Mammary epithelial cell (primary cell): Measurements from ENCODE around the gene TRIM5.

Source experiments
- CTCF ChIP-seq, 2 donors: IDR thresholded peaks in 1 of 2; conservative IDR thresholded peaks in 1 of 2; 2 replicates each; pipeline ENCODE4 v1.5.1; 2011 to 2012; ENCODE audit warnings: inconsistent platforms in 2 of 2, low read length in 2 of 2, mild to moderate bottlenecking in 2 of 2, control low read depth in 1 of 2, low read depth in 1 of 2; ENCODE audit not compliant: insufficient read depth in 1 of 2; ENCODE audit errors: extremely low read depth in 1 of 2
- EZH2 ChIP-seq: IDR thresholded peaks from 2 replicates; pipeline ENCODE4 v1.6.1; 2012; ENCODE audit warnings: low read length, inconsistent platforms, borderline replicate concordance

- no peak for TF ChIP-seq CTCF (conservative IDR thresholded peaks at IDR 0.05 in 1 of 2, IDR thresholded peaks at IDR 0.05 in 1 of 2; ENCODE audit: extremely low read depth in 1 of 2, insufficient read depth in 1 of 2, low read depth in 1 of 2, low read length in 2 of 2)
- no peak for TF ChIP-seq EZH2
Observed at GRCh38 chr11:5688482-5688881, 3.6 kb upstream of the TRIM5 start.
